ENCODE measurements around the gene TMEM9. TPM values are rescaled to one million over a fixed set of nuclear protein-coding genes. Genes with fewer than 3 reads are reported as not detected.

The TMEM9 gene
- total RNA-seq, 4 donors from 2014 or later: 88.9 to 190 (median 133) TPM

GRCh38 chr1:201175820-201176500 is 21.7 kb upstream of the TMEM9 start:
- WGBS, 2 donors: 87 to 95% methylated on average over 7 of the region's 7 CpGs
- intact Hi-C loops (cut with DNase I): no loop called here
- TF ChIP-seq CTCF (IDR thresholded peaks at IDR 0.05): no peak
- TF ChIP-seq POLR2A (IDR thresholded peaks at IDR 0.05): no peak

GRCh38 chr1:201173736-201174135 is 19.5 kb upstream of the TMEM9 start:
- TF ChIP-seq POLR2A (IDR thresholded peaks at IDR 0.05) (no peak), CTCF (IDR thresholded peaks at IDR 0.05) (no peak)
- intact Hi-C loops (cut with DNase I): no loop called here
- WGBS, 2 donors: 77 to 90% methylated on average over 1 of the region's 1 CpG

More at GRCh38 chr1:201175820-201176500, 21.7 kb upstream of the TMEM9 start:
- Histone ChIP-seq H3K36me3 (no peaks in the 10 kb centered on the region), H3K27me3 (no peaks in the 10 kb centered on the region), H3K9me3 (no peaks in the 10 kb centered on the region), H3K4me1 (peaks cover 0 to 5% of the 10 kb centered on the region in 2 donors), H3K27ac (no peak overlapping the region), H3K4me3 (replicated peaks in 1 of 3) (no peak overlapping the region)
- no peak for DNase-seq

GRCh38 chr1:201172999-201173610 is 18.8 kb upstream of the TMEM9 start:
- intact Hi-C loops (cut with DNase I): no loop called here
- H3K36me3 ChIP-seq: no peaks in the 10 kb centered on the region
- H3K4me1 ChIP-seq: peaks cover 0 to 12% of the 10 kb centered on the region in 2 donors
- H3K9me3 ChIP-seq: no peaks in the 10 kb centered on the region
- WGBS, 2 donors: 91 to 98% methylated on average over 4 of the region's 4 CpGs
- no peak overlapping the region for H3K27ac ChIP-seq
- TF ChIP-seq POLR2A (IDR thresholded peaks at IDR 0.05): no peak
- no peaks in the 10 kb centered on the region for H3K27me3 ChIP-seq
- no peak overlapping the region for H3K4me3 ChIP-seq (replicated peaks in 1 of 3)
- DNase-seq: no peak

More at GRCh38 chr1:201173736-201174135, 19.5 kb upstream of the TMEM9 start:
- DNase-seq: no peak
- Histone ChIP-seq H3K27me3 (no peaks in the 10 kb centered on the region), H3K4me3 (replicated peaks in 1 of 3) (no peak overlapping the region), H3K36me3 (no peaks in the 10 kb centered on the region), H3K9me3 (no peaks in the 10 kb centered on the region), H3K4me1 (peaks cover 0 to 12% of the 10 kb centered on the region in 2 donors), H3K27ac (no peak overlapping the region)

- intact Hi-C loops (cut with DNase I): no loop called here
- 90 to 92% methylated on average over 4 of the region's 4 CpGs for WGBS, 2 donors
These were observed 18.1 kb upstream of the TMEM9 start for GRCh38 chr1:201172326-201172725.

More at GRCh38 chr1:201172326-201172725, 18.1 kb upstream of the TMEM9 start:
- H3K9me3 ChIP-seq: no peaks in the 10 kb centered on the region
- H3K4me3 ChIP-seq (replicated peaks in 1 of 3): no peak overlapping the region
- no peak for TF ChIP-seq POLR2A (IDR thresholded peaks at IDR 0.05)
- TF ChIP-seq CTCF (IDR thresholded peaks at IDR 0.05): no peak
- DNase-seq: no peak
- H3K27ac ChIP-seq: no peak overlapping the region
- peaks cover 0 to 12% of the 10 kb centered on the region in 2 donors for H3K4me1 ChIP-seq
- no peaks in the 10 kb centered on the region for H3K36me3 ChIP-seq
- H3K27me3 ChIP-seq: no peaks in the 10 kb centered on the region
